HG02840 (cell line): Measurements from ENCODE around the gene VEGFA.

Experiments used
- ATAC-seq: cut with Tn5 transposase; IDR thresholded peaks from one replicate; pipeline ENCODE4 v1.9.1; 2021; ENCODE audit warnings: mild to moderate bottlenecking, moderate library complexity, moderate number of reproducible peaks; ENCODE audit not compliant: unreplicated experiment, low FRiP score

Gene VEGFA

DNA sequence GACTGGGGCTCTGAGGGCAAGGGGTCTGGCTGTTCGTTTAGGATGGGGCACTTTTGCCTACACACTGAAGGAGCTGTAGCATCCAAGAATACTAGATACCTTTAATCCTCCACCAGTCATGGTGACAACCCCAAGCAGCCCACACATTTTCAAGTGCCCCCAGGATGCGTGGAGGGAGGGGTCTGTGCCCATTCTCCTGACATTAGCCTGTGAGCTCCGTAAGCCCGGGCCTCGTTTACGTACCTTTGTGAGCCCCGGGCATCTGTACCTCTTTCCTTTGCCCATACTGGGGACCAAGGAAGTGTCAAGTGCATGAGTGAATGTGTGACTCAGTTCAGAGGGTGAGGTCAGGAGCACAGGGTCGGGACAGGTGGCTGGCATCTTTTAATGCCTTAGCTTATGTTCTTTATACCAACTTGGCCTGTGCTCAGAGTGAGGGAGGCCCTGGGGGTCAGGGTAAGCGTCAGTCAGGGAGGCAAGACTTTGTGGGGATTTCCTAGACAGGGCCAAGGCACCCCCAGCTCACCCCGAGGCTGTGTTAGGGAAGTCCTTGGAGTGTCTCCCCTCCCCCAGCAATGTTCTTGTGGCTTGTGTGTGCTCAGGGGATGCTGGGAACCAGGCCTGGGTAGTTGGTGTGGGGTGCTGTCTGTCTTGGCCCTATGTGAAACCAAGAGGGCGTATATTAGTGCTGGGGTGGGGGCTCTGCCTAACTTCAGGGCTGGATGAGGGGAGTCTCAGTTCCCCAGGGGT, 12.9 kb downstream of the VEGFA start:
- ATAC-seq, result no peak

DNA sequence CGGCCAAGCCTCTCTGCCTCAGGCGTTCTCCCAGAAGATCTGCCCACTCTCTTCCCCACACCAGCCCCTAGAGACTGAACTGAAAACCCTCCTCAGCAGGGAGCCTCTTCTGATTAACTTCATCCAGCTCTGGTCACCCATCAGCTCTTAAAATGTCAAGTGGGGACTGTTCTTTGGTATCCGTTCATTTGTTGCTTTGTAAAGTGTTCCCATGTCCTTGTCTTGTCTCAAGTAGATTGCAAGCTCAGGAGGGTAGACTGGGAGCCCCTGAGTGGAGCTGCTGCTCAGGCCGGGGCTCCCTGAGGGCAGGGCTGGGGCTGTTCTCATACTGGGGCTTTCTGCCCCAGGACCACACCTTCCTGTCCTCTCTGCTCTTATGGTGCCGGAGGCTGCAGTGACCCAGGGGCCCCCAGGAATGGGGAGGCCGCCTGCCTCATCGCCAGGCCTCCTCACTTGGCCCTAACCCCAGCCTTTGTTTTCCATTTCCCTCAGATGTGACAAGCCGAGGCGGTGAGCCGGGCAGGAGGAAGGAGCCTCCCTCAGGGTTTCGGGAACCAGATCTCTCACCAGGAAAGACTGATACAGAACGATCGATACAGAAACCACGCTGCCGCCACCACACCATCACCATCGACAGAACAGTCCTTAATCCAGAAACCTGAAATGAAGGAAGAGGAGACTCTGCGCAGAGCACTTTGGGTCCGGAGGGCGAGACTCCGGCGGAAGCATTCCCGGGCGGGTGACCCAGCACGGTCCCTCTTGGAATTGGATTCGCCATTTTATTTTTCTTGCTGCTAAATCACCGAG, 14.2 kb downstream of the VEGFA start:
- no peak for ATAC-seq

DNA sequence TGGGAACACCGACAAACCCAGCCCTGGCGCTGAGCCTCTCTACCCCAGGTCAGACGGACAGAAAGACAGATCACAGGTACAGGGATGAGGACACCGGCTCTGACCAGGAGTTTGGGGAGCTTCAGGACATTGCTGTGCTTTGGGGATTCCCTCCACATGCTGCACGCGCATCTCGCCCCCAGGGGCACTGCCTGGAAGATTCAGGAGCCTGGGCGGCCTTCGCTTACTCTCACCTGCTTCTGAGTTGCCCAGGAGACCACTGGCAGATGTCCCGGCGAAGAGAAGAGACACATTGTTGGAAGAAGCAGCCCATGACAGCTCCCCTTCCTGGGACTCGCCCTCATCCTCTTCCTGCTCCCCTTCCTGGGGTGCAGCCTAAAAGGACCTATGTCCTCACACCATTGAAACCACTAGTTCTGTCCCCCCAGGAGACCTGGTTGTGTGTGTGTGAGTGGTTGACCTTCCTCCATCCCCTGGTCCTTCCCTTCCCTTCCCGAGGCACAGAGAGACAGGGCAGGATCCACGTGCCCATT, 15.3 kb downstream of the VEGFA start:
- no peak for ATAC-seq

GRCh38 chr6:43785904-43786303, 15.9 kb downstream of the VEGFA start:
- ATAC-seq, result no peak

GRCh38 chr6:43786664-43787329, 16.8 kb downstream of the VEGFA start:
- ATAC-seq, result no peak

DNA sequence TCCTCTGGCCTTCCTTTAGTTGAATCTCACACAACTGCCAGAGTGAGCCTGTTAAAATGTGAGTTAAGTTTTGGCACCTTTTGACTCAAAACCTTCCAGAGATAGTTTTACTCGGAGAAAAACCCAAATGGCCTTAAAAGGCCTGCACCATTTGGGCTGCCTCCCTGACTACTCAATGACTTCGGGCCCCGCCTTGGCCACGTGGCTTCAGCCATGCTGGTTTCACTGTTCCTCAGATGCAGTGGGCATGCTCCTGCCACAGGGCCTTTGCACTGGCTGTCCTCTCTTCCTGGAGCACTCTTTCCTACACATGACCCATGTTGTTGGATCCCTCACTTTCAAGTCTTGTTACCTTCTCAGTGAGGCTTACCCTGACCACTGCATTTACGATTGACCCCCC, 18.3 kb downstream of the VEGFA start:
- no peak for ATAC-seq

GRCh38 chr6:43789447-43789846, 19.4 kb downstream of the VEGFA start:
- no peak for ATAC-seq

DNA sequence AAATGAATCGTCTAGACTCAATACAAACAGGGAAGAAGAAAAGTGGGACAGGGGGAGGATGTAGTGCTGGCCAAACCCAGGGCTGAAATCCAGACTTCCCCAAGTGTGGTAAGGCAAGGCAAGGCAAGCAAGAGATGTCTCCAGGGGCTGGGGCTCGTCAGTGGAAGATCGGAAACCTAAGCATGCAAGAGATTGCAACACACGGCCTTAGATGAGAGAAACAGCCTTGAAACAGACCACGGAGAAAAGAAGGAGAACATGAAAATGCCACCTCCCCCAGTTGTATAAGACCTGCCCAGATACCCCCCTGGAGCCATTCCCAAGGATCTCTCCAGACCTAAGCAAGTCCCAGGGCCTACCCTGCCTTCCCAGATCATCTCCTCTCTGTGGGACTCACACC, 20.0 kb downstream of the VEGFA start:
- no peak for ATAC-seq

GRCh38 chr6:43791745-43792422, 21.9 kb downstream of the VEGFA start:
- ATAC-seq, result no peak

DNA sequence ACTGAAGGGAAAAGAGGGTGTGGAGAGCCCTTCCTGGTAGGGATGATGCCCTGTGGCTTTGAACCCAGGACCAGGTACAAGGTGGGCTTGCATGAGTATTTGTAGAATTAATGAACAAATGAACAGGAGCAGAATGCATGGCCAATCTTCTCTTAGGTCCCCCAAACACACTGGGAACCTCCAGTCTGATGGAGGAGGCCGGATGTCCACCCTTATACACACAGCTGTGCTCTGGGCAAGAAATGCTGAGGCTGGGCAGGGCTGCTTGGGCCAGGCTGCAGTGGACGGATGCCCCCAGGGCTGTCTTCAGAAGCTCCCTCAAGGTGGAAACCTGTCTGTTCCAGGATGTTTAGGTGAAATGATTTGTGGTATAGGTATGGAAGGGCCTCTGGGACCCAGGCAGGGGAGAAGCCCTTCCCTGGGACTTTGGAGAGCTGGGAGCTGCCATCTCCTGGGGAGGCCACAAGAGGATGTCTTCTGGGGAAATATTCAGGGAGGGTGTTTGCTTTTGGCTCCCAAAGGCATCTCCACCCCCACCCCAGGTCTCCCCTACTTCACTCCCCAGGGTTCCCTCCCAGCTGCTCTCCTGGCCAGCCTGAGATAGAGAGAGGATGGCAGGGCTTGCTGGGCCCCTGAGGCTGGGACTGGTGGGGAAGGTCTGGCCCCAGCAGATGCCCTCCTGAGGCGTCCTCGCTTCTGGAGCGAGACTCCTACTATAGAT, 23.3 kb downstream of the VEGFA start:
- ATAC-seq, result no peak

DNA sequence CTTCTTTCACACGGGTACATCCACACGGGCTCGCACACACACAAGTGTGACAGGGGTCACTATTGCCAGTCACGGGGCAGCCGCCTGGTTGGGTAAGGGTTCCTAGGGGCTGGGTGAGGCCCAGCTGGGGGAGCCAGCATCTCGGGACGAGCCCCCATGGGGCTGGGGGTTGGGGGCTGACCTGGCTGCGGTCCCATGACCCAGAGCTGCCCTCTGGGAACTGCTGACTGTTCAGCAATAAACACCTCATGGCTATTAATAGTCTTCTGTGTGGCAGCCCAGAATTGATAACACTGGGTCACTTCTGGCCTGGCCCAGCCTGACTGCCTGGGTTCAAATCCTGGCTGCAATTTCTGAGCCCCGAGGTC, 23.8 kb downstream of the VEGFA start:
- ATAC-seq, result no peak

- ATAC-seq, result no peak
Observed at GRCh38 chr6:43795421-43795820, 25.4 kb downstream of the VEGFA start.

DNA sequence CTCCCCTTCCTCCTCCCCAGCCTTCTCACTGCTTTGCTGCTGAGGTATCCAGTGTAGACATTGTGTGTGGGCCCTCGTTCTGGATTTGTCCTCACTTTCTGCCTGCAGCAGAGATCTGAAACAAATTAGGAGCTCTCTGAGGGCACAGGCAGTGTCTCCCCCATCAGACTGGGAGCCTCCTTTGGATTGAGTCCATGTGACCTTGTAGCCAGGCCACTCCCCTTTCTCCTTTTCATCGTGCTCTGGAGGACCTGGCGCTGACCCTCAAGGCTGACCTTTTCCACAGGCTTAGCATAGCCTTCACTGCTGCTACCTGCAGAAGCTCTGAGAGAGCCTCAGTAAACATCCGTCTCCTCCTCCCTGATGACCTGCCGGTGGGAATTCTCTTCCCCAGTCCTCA, 26.2 kb downstream of the VEGFA start:
- no peak for ATAC-seq

- ATAC-seq, result no peak
Observed at GRCh38 chr6:43796903-43797890, 27.2 kb downstream of the VEGFA start.

GRCh38 chr6:43797919-43798318, 27.9 kb downstream of the VEGFA start:
- no peak for ATAC-seq

DNA sequence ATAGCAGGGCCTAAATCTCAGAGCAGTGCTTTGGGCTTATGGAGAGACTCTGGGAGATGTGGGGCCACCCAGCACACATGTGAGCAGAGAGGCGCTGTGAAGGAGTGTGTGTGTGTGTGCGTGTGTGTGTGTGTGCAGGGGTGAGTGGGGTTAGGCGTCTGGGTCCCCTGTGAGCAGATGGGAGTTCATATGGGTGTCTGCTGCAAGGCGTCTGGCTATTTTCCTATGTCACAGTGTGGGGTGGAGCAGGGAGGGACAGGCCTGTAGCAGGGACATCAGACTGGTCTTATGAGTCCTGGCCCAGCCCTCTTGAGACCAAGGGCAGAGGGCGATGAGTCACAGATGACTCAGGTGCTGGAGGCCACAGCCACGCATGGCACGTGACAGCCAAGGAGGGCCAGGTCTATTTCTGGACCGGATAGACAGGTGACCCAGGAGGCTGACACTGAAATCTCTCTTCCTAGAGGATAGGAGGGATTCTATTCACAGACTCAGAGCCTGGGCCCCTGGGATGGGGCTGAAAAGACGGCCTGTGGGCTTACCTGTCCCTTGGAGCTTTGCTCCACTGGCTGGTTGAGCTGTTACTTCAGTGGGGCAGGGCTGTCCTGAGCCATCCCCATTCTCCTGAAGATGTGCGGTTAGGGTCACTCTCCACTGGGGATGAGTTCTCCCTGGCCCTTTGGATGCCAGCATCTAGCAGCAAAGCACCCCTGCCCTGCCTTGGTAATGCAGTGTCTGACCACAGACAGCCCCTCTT, 28.9 kb downstream of the VEGFA start:
- ATAC-seq, result no peak

GRCh38 chr6:43799551-43800297, 29.7 kb downstream of the VEGFA start:
- ATAC-seq, result no peak

GRCh38 chr6:43800298-43800623, 30.2 kb downstream of the VEGFA start:
- no peak for ATAC-seq
